SK-N-SH (cell line): ENCODE data around the gene OLFML2A. TPM values are rescaled to one million over a fixed set of nuclear protein-coding genes. Genes with fewer than 3 reads are reported as not detected.

Experiments used
- CTCF ChIA-PET: fragments of 300-600, 350-600 bp; formaldehyde crosslinking; extraction: SDS; loops from one replicate; lab custom pipeline; 2021; lab: Yijun Ruan, JAX
- POLR2A ChIA-PET: fragments of 350-600 bp; sonication (Branson Sonifier 250); formaldehyde crosslinking; extraction: SDS; loops from one replicate; lab custom pipeline; 2020; ENCODE audit warnings: antibody characterized with exemption, inconsistent platforms; lab: Yijun Ruan, JAX
- DNase-seq: peaks from one replicate; pipeline ENCODE4 v3.0.0; 2012
- H2AFZ ChIP-seq: fragments of 200-600 bp; sonication (generic); 2 replicates; pipeline ENCODE4 v1.8.1; 2016; ENCODE audit warnings: antibody characterized with exemption, mild to moderate bottlenecking, low read depth
- H3F3A ChIP-seq: fragments of 200-600 bp; sonication (generic); replicated peaks from 2 replicates; pipeline ENCODE3; 2016; ENCODE audit warnings: antibody characterized with exemption, mild to moderate bottlenecking; ENCODE audit not compliant: insufficient read depth
- H3K27ac ChIP-seq, 2 experiments: fragments of 200-500 bp in 1 of 2; fragments of 200-600 bp in 1 of 2; sonication (Bioruptor generic) in 1 of 2; sonication (generic), shearing (Covaris generic) in 1 of 2; 2 replicates each; pipeline versions ENCODE4 v1.5.1 to v1.6.1; 2014 to 2016; ENCODE audit warnings: low read depth in 2 of 2, inconsistent platforms in 1 of 2, low read length in 1 of 2, mild to moderate bottlenecking in 1 of 2, mixed read lengths in 1 of 2
- H3K27me3 ChIP-seq: fragments of 200-600 bp; sonication (generic), shearing (Covaris generic); 2 replicates; pipeline ENCODE4 v1.6.1; 2016; ENCODE audit warnings: mixed run types; ENCODE audit not compliant: insufficient read depth
- H3K36me3 ChIP-seq, 2 experiments: fragments of 200-500 bp in 1 of 2; fragments of 200-600 bp in 1 of 2; sonication (Bioruptor generic) in 1 of 2; sonication (generic) in 1 of 2; replicated peaks in 1 of 2; 2 replicates each; pipeline versions ENCODE3 to v1.5.1; 2014 to 2016; ENCODE audit warnings: low read length in 1 of 2, mild to moderate bottlenecking in 1 of 2; ENCODE audit not compliant: insufficient read depth in 2 of 2, control insufficient read depth in 1 of 2
- H3K4me1 ChIP-seq, 2 experiments: fragments of 200-500 bp in 1 of 2; fragments of 200-600 bp in 1 of 2; sonication (Bioruptor generic) in 1 of 2; sonication (generic), shearing (Covaris generic) in 1 of 2; 2 replicates each; pipeline versions ENCODE4 v1.5.1 to v1.6.1; 2014 to 2016; ENCODE audit warnings: low read depth in 1 of 2, low read length in 1 of 2, mixed run types in 1 of 2; ENCODE audit not compliant: insufficient read depth in 2 of 2, control insufficient read depth in 1 of 2
- H3K4me2 ChIP-seq: fragments of 200-600 bp; sonication (generic), shearing (Covaris generic); 2 replicates; pipeline ENCODE4 v1.6.1; 2017; ENCODE audit warnings: mixed run types
- H3K4me3 ChIP-seq, 2 experiments: fragments of 200-500 bp in 1 of 2; fragments of 200-600 bp in 1 of 2; sonication (Bioruptor generic) in 1 of 2; sonication (generic), shearing (Covaris generic) in 1 of 2; 2 replicates each; pipeline versions ENCODE4 v1.5.1 to v1.8.1; 2014 to 2016; ENCODE audit warnings: low read depth in 2 of 2, inconsistent platforms in 1 of 2, low read length in 1 of 2, mild to moderate bottlenecking in 1 of 2, mixed read lengths in 1 of 2, moderate library complexity in 1 of 2
- H3K79me2 ChIP-seq: fragments of 200-600 bp; sonication (generic); 2 replicates; pipeline ENCODE4 v1.8.1; 2017; ENCODE audit warnings: mild to moderate bottlenecking; ENCODE audit not compliant: insufficient read depth
- H3K9ac ChIP-seq: fragments of 200-600 bp; sonication (generic); 2 replicates; pipeline ENCODE4 v1.6.1; 2017; ENCODE audit warnings: mixed run types
- H3K9me2 ChIP-seq: fragments of 200-600 bp; sonication (generic); 2 replicates; pipeline ENCODE4 v1.6.1; 2017; ENCODE audit warnings: mixed run types
- H3K9me3 ChIP-seq: fragments of 200-600 bp; sonication (generic); 2 replicates; pipeline ENCODE4 v1.6.1; 2017; ENCODE audit warnings: mixed run types, mild to moderate bottlenecking, moderate library complexity
- H4K20me1 ChIP-seq: fragments of 200-600 bp; sonication (generic); 2 replicates; pipeline ENCODE4 v1.6.1; 2017; ENCODE audit warnings: mild to moderate bottlenecking, mixed run types; ENCODE audit not compliant: insufficient read depth
- CHD2 ChIP-seq: fragments of 150-350 bp; IDR thresholded peaks from 2 replicates; pipeline ENCODE4 v1.6.1; 2018; ENCODE audit warnings: low read length; ENCODE audit not compliant: partially characterized antibody
- ELF1 ChIP-seq: IDR thresholded peaks from 2 replicates; pipeline ENCODE4 v1.4.0; 2012
- EZH2phosphoT487 ChIP-seq: fragments of 200-600 bp; sonication (generic); IDR thresholded peaks from 2 replicates; pipeline ENCODE4 v1.6.1; 2017; ENCODE audit warnings: low read depth, mixed run types, mild to moderate bottlenecking, antibody characterized with exemption, moderate library complexity, borderline replicate concordance
- FOXJ3 ChIP-seq: sonication (generic); formaldehyde crosslinking; IDR thresholded peaks from 2 replicates; pipeline ENCODE4 v1.5.1; 2020; ENCODE audit warnings: mild to moderate bottlenecking, missing genetic modification reagents
- FOXM1 ChIP-seq: IDR thresholded peaks from 2 replicates; pipeline ENCODE4 v1.4.0; 2012; ENCODE audit warnings: low read depth, mild to moderate bottlenecking
- GABPA ChIP-seq: IDR thresholded peaks from 2 replicates; pipeline ENCODE4 v1.4.0; 2012; ENCODE audit warnings: low read depth, mild to moderate bottlenecking
- MXI1 ChIP-seq: IDR thresholded peaks from 2 replicates; pipeline ENCODE4 v1.6.1; 2012; ENCODE audit warnings: mild to moderate bottlenecking, low read depth, low read length, improper control_type of control experiment
- NFIC ChIP-seq: IDR thresholded peaks from 2 replicates; pipeline ENCODE4 v1.4.0; 2012; ENCODE audit warnings: borderline replicate concordance
- POLR2AphosphoS5 ChIP-seq: IDR thresholded peaks from 2 replicates; pipeline ENCODE4 v1.6.1; 2012; ENCODE audit warnings: low read depth, low read length
- RAD21 ChIP-seq: IDR thresholded peaks from 2 replicates; pipeline ENCODE4 v1.6.1; 2012; ENCODE audit warnings: mild to moderate bottlenecking, low read length
- RCOR1 ChIP-seq: fragments of 150-350 bp; IDR thresholded peaks from 2 replicates; pipeline ENCODE4 v1.6.1; 2017; ENCODE audit warnings: antibody characterized with exemption, low read length
- SMC3 ChIP-seq: IDR thresholded peaks from 2 replicates; pipeline ENCODE4 v1.6.1; 2012; ENCODE audit warnings: low read depth, low read length, improper control_type of control experiment
- TAF1 ChIP-seq: IDR thresholded peaks from 2 replicates; pipeline ENCODE4 v1.6.1; 2012; ENCODE audit warnings: low read depth, mild to moderate bottlenecking, low read length, moderate library complexity, borderline replicate concordance
- TEAD4 ChIP-seq: IDR thresholded peaks from 2 replicates; pipeline ENCODE4 v1.4.0; 2012; ENCODE audit warnings: mild to moderate bottlenecking, borderline replicate concordance; ENCODE audit not compliant: insufficient read depth
- YY1 ChIP-seq: IDR thresholded peaks from 2 replicates; pipeline ENCODE4 v1.4.0; 2012; ENCODE audit warnings: low read depth, mild to moderate bottlenecking
- WGBS: methylation state at CpG from one replicate; pipeline ENCODE4 v1.1.6; 2017; ENCODE audit warnings: low lambda C conversion rate; 5-methylcytosine and 5-hydroxymethylcytosine counted together
- polyA plus RNA-seq, 3 experiments: library from polyadenylated mRNA; depleted of rRNA; stranded (reverse); fragments of >200 nt; gene quantifications; 2 replicates each; pipeline ENCODE4 v1.2.3, GENCODE V29; 2012
- TF ChIP-seq, protein P1 (sequence below): fragments of 200-600 bp; sonication (generic); IDR thresholded peaks from 2 replicates; pipeline ENCODE4 v1.6.1; 2017; ENCODE audit warnings: antibody characterized with exemption, mild to moderate bottlenecking, moderate library complexity
- TF ChIP-seq, protein P2 (sequence below): IDR thresholded peaks from 2 replicates; pipeline ENCODE4 v1.4.0; 2012; ENCODE audit warnings: low read depth
- TF ChIP-seq, protein P3 (sequence below): fragments of 150-350 bp; IDR thresholded peaks from 2 replicates; pipeline ENCODE4 v1.6.1; 2016; ENCODE audit warnings: mild to moderate bottlenecking, low read depth, low read length
- TF ChIP-seq, protein P4 (sequence below): IDR thresholded peaks from 2 replicates; pipeline ENCODE4 v1.6.1; 2012; ENCODE audit warnings: mild to moderate bottlenecking, low read depth, low read length, moderate library complexity
- TF ChIP-seq, protein P5 (sequence below): IDR thresholded peaks from 2 replicates; pipeline ENCODE4 v1.4.0; 2012; ENCODE audit warnings: low read depth, borderline replicate concordance

Gene OLFML2A
- polyA plus RNA-seq, 1 of the 3 experiments (the other 2 are of a cell fraction): 7.7 TPM

DNA sequence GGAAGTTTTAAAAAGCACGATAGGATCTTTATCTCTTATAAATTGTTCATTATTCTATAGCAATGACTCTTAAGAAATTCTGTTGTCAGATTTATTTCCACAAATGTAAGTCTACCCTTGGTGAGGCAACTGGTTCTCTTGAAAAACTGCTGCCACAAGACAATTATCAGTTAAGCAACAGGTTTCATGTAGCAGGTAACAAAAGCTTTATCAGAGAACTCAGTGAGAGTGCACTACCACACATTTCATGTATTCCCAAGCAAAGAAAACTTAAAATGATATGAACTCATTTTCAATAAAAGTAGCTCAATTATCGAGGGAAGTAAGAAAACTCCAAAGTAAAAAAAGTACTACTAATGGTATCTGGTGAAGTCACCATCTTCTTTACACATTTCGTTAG, 15.2 kb upstream of the OLFML2A start:
- TF ChIP-seq TEAD4 (no peak), FOXJ3 (no peak), SMC3 (no peak), MXI1 (no peak), EZH2phosphoT487 (no peak), GABPA (no peak), YY1 (no peak), RCOR1 (no peak), CHD2 (no peak), FOXM1 (no peak), NFIC (no peak), TAF1 (no peak), RAD21 (no peak), ELF1 (no peak), POLR2AphosphoS5 (no peak)
- TF ChIP-seq, protein P1, sequence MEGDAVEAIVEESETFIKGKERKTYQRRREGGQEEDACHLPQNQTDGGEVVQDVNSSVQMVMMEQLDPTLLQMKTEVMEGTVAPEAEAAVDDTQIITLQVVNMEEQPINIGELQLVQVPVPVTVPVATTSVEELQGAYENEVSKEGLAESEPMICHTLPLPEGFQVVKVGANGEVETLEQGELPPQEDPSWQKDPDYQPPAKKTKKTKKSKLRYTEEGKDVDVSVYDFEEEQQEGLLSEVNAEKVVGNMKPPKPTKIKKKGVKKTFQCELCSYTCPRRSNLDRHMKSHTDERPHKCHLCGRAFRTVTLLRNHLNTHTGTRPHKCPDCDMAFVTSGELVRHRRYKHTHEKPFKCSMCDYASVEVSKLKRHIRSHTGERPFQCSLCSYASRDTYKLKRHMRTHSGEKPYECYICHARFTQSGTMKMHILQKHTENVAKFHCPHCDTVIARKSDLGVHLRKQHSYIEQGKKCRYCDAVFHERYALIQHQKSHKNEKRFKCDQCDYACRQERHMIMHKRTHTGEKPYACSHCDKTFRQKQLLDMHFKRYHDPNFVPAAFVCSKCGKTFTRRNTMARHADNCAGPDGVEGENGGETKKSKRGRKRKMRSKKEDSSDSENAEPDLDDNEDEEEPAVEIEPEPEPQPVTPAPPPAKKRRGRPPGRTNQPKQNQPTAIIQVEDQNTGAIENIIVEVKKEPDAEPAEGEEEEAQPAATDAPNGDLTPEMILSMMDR: no peak
- TF ChIP-seq, protein P2, sequence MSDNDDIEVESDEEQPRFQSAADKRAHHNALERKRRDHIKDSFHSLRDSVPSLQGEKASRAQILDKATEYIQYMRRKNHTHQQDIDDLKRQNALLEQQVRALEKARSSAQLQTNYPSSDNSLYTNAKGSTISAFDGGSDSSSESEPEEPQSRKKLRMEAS: no peak
- TF ChIP-seq, protein P3, sequence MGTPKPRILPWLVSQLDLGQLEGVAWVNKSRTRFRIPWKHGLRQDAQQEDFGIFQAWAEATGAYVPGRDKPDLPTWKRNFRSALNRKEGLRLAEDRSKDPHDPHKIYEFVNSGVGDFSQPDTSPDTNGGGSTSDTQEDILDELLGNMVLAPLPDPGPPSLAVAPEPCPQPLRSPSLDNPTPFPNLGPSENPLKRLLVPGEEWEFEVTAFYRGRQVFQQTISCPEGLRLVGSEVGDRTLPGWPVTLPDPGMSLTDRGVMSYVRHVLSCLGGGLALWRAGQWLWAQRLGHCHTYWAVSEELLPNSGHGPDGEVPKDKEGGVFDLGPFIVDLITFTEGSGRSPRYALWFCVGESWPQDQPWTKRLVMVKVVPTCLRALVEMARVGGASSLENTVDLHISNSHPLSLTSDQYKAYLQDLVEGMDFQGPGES: no peak
- TF ChIP-seq, protein P4, sequence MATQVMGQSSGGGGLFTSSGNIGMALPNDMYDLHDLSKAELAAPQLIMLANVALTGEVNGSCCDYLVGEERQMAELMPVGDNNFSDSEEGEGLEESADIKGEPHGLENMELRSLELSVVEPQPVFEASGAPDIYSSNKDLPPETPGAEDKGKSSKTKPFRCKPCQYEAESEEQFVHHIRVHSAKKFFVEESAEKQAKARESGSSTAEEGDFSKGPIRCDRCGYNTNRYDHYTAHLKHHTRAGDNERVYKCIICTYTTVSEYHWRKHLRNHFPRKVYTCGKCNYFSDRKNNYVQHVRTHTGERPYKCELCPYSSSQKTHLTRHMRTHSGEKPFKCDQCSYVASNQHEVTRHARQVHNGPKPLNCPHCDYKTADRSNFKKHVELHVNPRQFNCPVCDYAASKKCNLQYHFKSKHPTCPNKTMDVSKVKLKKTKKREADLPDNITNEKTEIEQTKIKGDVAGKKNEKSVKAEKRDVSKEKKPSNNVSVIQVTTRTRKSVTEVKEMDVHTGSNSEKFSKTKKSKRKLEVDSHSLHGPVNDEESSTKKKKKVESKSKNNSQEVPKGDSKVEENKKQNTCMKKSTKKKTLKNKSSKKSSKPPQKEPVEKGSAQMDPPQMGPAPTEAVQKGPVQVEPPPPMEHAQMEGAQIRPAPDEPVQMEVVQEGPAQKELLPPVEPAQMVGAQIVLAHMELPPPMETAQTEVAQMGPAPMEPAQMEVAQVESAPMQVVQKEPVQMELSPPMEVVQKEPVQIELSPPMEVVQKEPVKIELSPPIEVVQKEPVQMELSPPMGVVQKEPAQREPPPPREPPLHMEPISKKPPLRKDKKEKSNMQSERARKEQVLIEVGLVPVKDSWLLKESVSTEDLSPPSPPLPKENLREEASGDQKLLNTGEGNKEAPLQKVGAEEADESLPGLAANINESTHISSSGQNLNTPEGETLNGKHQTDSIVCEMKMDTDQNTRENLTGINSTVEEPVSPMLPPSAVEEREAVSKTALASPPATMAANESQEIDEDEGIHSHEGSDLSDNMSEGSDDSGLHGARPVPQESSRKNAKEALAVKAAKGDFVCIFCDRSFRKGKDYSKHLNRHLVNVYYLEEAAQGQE: no peak
- TF ChIP-seq, protein P5, sequence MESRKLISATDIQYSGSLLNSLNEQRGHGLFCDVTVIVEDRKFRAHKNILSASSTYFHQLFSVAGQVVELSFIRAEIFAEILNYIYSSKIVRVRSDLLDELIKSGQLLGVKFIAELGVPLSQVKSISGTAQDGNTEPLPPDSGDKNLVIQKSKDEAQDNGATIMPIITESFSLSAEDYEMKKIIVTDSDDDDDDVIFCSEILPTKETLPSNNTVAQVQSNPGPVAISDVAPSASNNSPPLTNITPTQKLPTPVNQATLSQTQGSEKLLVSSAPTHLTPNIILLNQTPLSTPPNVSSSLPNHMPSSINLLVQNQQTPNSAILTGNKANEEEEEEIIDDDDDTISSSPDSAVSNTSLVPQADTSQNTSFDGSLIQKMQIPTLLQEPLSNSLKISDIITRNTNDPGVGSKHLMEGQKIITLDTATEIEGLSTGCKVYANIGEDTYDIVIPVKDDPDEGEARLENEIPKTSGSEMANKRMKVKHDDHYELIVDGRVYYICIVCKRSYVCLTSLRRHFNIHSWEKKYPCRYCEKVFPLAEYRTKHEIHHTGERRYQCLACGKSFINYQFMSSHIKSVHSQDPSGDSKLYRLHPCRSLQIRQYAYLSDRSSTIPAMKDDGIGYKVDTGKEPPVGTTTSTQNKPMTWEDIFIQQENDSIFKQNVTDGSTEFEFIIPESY: no peak
- TF ChIP-seq, all 33 proteins: peak for 0
- no peak overlapping the region for H3K4me2 ChIP-seq
- H3K4me1 ChIP-seq: peaks cover 4 to 28% of the 10 kb centered on the region in 2 experiments
- no peaks in the 10 kb centered on the region for H3F3A ChIP-seq
- H3K27ac ChIP-seq: no peak overlapping the region
- no peaks in the 10 kb centered on the region for H4K20me1 ChIP-seq
- H3K9me3 ChIP-seq: no peaks in the 10 kb centered on the region
- ChIA-PET CTCF (interaction anchor here (1.5 to 9.6 kb wide), 5 partner anchors 12 to 144 kb away, joined by 3 to 78 read pairs (median 10); partner anchors contain the start of genes NR6A1, OLFML2A and WDR38), POLR2A (no interaction called here)
- no peak overlapping the region for H3K9ac ChIP-seq
- H3K36me3 ChIP-seq: no peaks in the 10 kb centered on the region
- DNase-seq: no peak
- H2AFZ ChIP-seq: no peak overlapping the region
- H3K79me2 ChIP-seq: peaks cover 70% of the 10 kb centered on the region
- H3K27me3 ChIP-seq: no peaks in the 10 kb centered on the region
- H3K4me3 ChIP-seq: no peak overlapping the region
- H3K9me2 ChIP-seq: no peaks in the 10 kb centered on the region
- 97% methylated on average over 3 of the region's 3 CpGs for WGBS
